ENCODE results near the gene IPMK. TPM values are rescaled to one million over a fixed set of nuclear protein-coding genes. Genes with fewer than 3 reads are reported as not detected.

IPMK gene
- 7.4 TPM for polyA plus RNA-seq (2013, experiment 1 of 4)
- 7.6 TPM for polyA plus RNA-seq (2013, experiment 2 of 4)
- polyA plus RNA-seq (2013, experiment 3 of 4): 7.0 TPM
- 7.1 TPM for polyA plus RNA-seq (2013, experiment 4 of 4)

GRCh38 chr10:58267713-58268453 is at the start of gene IPMK:
TSS of gene IPMK (minus strand) at chr10:58267894. CDS start at chr10:58267611, 283 bp downstream.
- Histone ChIP-seq H3K4me1 (ENCODE audit: control insufficient read depth, insufficient read depth, low read length) (peaks cover 10% of the 10 kb centered on the region), H3K27me3 (ENCODE audit: control insufficient read depth, insufficient read depth, low read length, poor library complexity, severe bottlenecking) (peaks cover 8% of the 10 kb centered on the region), H3K4me3 (ENCODE audit: insufficient read depth, low read depth, low read length) (peak within 1 kb of the TSS; percentile 82), H3K36me3 (ENCODE audit: control insufficient read depth, insufficient read depth, low read length) (no peaks in the 10 kb centered on the region), H3K9me3 (ENCODE audit: control insufficient read depth, low read length) (no peaks in the 10 kb centered on the region), H3K27ac (ENCODE audit: insufficient read depth, low read depth, low read length, poor library complexity, severe bottlenecking) (peak within 1 kb of the TSS; percentile 86)
- WGBS, 2 experiments: 0% methylated on average over 76 of the region's 76 CpGs

- no peaks in the 10 kb centered on the region for H3K27me3 ChIP-seq (ENCODE audit: control insufficient read depth, insufficient read depth, low read length, poor library complexity, severe bottlenecking)
- H3K27ac ChIP-seq (ENCODE audit: insufficient read depth, low read depth, low read length, poor library complexity, severe bottlenecking): no peak overlapping the region
- H3K36me3 ChIP-seq (ENCODE audit: control insufficient read depth, insufficient read depth, low read length): no peaks in the 10 kb centered on the region
- no peak overlapping the region for H3K4me3 ChIP-seq (ENCODE audit: insufficient read depth, low read depth, low read length)
- H3K4me1 ChIP-seq (ENCODE audit: control insufficient read depth, insufficient read depth, low read length): no peaks in the 10 kb centered on the region
- H3K9me3 ChIP-seq (ENCODE audit: control insufficient read depth, low read length): no peaks in the 10 kb centered on the region
These were observed 49.2 kb upstream of the IPMK start for GRCh38 chr10:58316874-58317273.

- H3K27ac ChIP-seq (ENCODE audit: insufficient read depth, low read depth, low read length, poor library complexity, severe bottlenecking): no peak overlapping the region
- no peaks in the 10 kb centered on the region for H3K4me1 ChIP-seq (ENCODE audit: control insufficient read depth, insufficient read depth, low read length)
- no peaks in the 10 kb centered on the region for H3K36me3 ChIP-seq (ENCODE audit: control insufficient read depth, insufficient read depth, low read length)
- H3K9me3 ChIP-seq (ENCODE audit: control insufficient read depth, low read length): no peaks in the 10 kb centered on the region
- H3K27me3 ChIP-seq (ENCODE audit: control insufficient read depth, insufficient read depth, low read length, poor library complexity, severe bottlenecking): no peaks in the 10 kb centered on the region
- H3K4me3 ChIP-seq (ENCODE audit: insufficient read depth, low read depth, low read length): no peak overlapping the region
These were observed 43.3 kb upstream of the IPMK start for GRCh38 chr10:58311026-58311425.

GRCh38 chr10:58307676-58308075 is 40.0 kb upstream of the IPMK start:
- Histone ChIP-seq H3K27ac (ENCODE audit: insufficient read depth, low read depth, low read length, poor library complexity, severe bottlenecking) (no peak overlapping the region), H3K4me3 (ENCODE audit: insufficient read depth, low read depth, low read length) (no peak overlapping the region), H3K9me3 (ENCODE audit: control insufficient read depth, low read length) (no peaks in the 10 kb centered on the region), H3K4me1 (ENCODE audit: control insufficient read depth, insufficient read depth, low read length) (no peaks in the 10 kb centered on the region), H3K27me3 (ENCODE audit: control insufficient read depth, insufficient read depth, low read length, poor library complexity, severe bottlenecking) (no peaks in the 10 kb centered on the region), H3K36me3 (ENCODE audit: control insufficient read depth, insufficient read depth, low read length) (no peaks in the 10 kb centered on the region)
- 93 to 96% methylated on average over 3 of the region's 3 CpGs for WGBS, 2 experiments

GRCh38 chr10:58305821-58306220 is 38.1 kb upstream of the IPMK start:
- Histone ChIP-seq H3K27me3 (ENCODE audit: control insufficient read depth, insufficient read depth, low read length, poor library complexity, severe bottlenecking) (no peaks in the 10 kb centered on the region), H3K4me3 (ENCODE audit: insufficient read depth, low read depth, low read length) (no peak overlapping the region), H3K27ac (ENCODE audit: insufficient read depth, low read depth, low read length, poor library complexity, severe bottlenecking) (no peak overlapping the region), H3K36me3 (ENCODE audit: control insufficient read depth, insufficient read depth, low read length) (no peaks in the 10 kb centered on the region), H3K9me3 (ENCODE audit: control insufficient read depth, low read length) (no peaks in the 10 kb centered on the region), H3K4me1 (ENCODE audit: control insufficient read depth, insufficient read depth, low read length) (no peaks in the 10 kb centered on the region)
- 76 to 82% methylated on average over 3 to 4 of the region's 4 CpGs for WGBS, 2 experiments

- Histone ChIP-seq H3K4me3 (ENCODE audit: insufficient read depth, low read depth, low read length) (no peak overlapping the region), H3K36me3 (ENCODE audit: control insufficient read depth, insufficient read depth, low read length) (no peaks in the 10 kb centered on the region), H3K9me3 (ENCODE audit: control insufficient read depth, low read length) (no peaks in the 10 kb centered on the region), H3K4me1 (ENCODE audit: control insufficient read depth, insufficient read depth, low read length) (no peaks in the 10 kb centered on the region), H3K27me3 (ENCODE audit: control insufficient read depth, insufficient read depth, low read length, poor library complexity, severe bottlenecking) (no peaks in the 10 kb centered on the region), H3K27ac (ENCODE audit: insufficient read depth, low read depth, low read length, poor library complexity, severe bottlenecking) (no peak overlapping the region)
- WGBS, 2 experiments: 78 to 82% methylated on average over 3 of the region's 3 CpGs
These were observed 36.5 kb upstream of the IPMK start for GRCh38 chr10:58304099-58304633.

- no peaks in the 10 kb centered on the region for H3K9me3 ChIP-seq (ENCODE audit: control insufficient read depth, low read length)
- H3K27me3 ChIP-seq (ENCODE audit: control insufficient read depth, insufficient read depth, low read length, poor library complexity, severe bottlenecking): no peaks in the 10 kb centered on the region
- WGBS, 2 experiments: 89 to 92% methylated on average over 1 to 2 of the region's 2 CpGs
- H3K27ac ChIP-seq (ENCODE audit: insufficient read depth, low read depth, low read length, poor library complexity, severe bottlenecking): no peak overlapping the region
- H3K36me3 ChIP-seq (ENCODE audit: control insufficient read depth, insufficient read depth, low read length): no peaks in the 10 kb centered on the region
- H3K4me3 ChIP-seq (ENCODE audit: insufficient read depth, low read depth, low read length): no peak overlapping the region
- no peaks in the 10 kb centered on the region for H3K4me1 ChIP-seq (ENCODE audit: control insufficient read depth, insufficient read depth, low read length)
These were observed 34.6 kb upstream of the IPMK start for GRCh38 chr10:58302254-58302653.

GRCh38 chr10:58300676-58301075 is 33.0 kb upstream of the IPMK start:
- Histone ChIP-seq H3K27ac (ENCODE audit: insufficient read depth, low read depth, low read length, poor library complexity, severe bottlenecking) (no peak overlapping the region), H3K27me3 (ENCODE audit: control insufficient read depth, insufficient read depth, low read length, poor library complexity, severe bottlenecking) (no peaks in the 10 kb centered on the region), H3K4me1 (ENCODE audit: control insufficient read depth, insufficient read depth, low read length) (no peaks in the 10 kb centered on the region), H3K36me3 (ENCODE audit: control insufficient read depth, insufficient read depth, low read length) (no peaks in the 10 kb centered on the region), H3K9me3 (ENCODE audit: control insufficient read depth, low read length) (no peaks in the 10 kb centered on the region), H3K4me3 (ENCODE audit: insufficient read depth, low read depth, low read length) (no peak overlapping the region)

- Histone ChIP-seq H3K4me3 (ENCODE audit: insufficient read depth, low read depth, low read length) (no peak overlapping the region), H3K4me1 (ENCODE audit: control insufficient read depth, insufficient read depth, low read length) (no peaks in the 10 kb centered on the region), H3K36me3 (ENCODE audit: control insufficient read depth, insufficient read depth, low read length) (no peaks in the 10 kb centered on the region), H3K27ac (ENCODE audit: insufficient read depth, low read depth, low read length, poor library complexity, severe bottlenecking) (no peak overlapping the region), H3K9me3 (ENCODE audit: control insufficient read depth, low read length) (no peaks in the 10 kb centered on the region), H3K27me3 (ENCODE audit: control insufficient read depth, insufficient read depth, low read length, poor library complexity, severe bottlenecking) (no peaks in the 10 kb centered on the region)
- 31% methylated on average over 4 of the region's 4 CpGs for WGBS, 2 experiments
These were observed 31.9 kb upstream of the IPMK start for GRCh38 chr10:58299580-58299979.

- 78 to 79% methylated on average over 5 of the region's 5 CpGs for WGBS, 2 experiments
- Histone ChIP-seq H3K36me3 (ENCODE audit: control insufficient read depth, insufficient read depth, low read length) (no peaks in the 10 kb centered on the region), H3K4me3 (ENCODE audit: insufficient read depth, low read depth, low read length) (no peak overlapping the region), H3K27ac (ENCODE audit: insufficient read depth, low read depth, low read length, poor library complexity, severe bottlenecking) (no peak overlapping the region), H3K9me3 (ENCODE audit: control insufficient read depth, low read length) (no peaks in the 10 kb centered on the region), H3K27me3 (ENCODE audit: control insufficient read depth, insufficient read depth, low read length, poor library complexity, severe bottlenecking) (no peaks in the 10 kb centered on the region), H3K4me1 (ENCODE audit: control insufficient read depth, insufficient read depth, low read length) (no peaks in the 10 kb centered on the region)
These were observed 26.3 kb upstream of the IPMK start for GRCh38 chr10:58293989-58294388.
